ENCODE results near the gene NSUN5.

GRCh38 chr7:73332447-73332846 lies 23.8 kb upstream of the NSUN5 start:
- TF ChIP-seq EZH2 (IDR thresholded peaks at IDR 0.05; ENCODE audit: borderline replicate concordance, low read depth, low read length, poor library complexity, severe bottlenecking) (no peak), CTCF (conservative IDR thresholded peaks at IDR 0.05; ENCODE audit: low read depth, low read length) (no peak)

All from A673 (cell line).